Activated CD4-positive, alpha-beta T cell treated with anti-CD3 and anti-CD28 coated beads, Interleukin-10, Interleukin-2, amounts not matched to agents 100 ng/mL and 50 ng/mL, durations not matched to agents 16 hours and 8 hours (primary cell): ENCODE data around the gene F10.
A peak's percentile ranks its signal among the peaks of the same experiment; 100 is the strongest.
"Not testable (repeated sequence)": the region's sequence is repeated elsewhere in the genome, so short reads cannot be mapped to it uniquely, and the experiment has no call there.

Experiments
- DNase-seq: peaks from one replicate; pipeline ENCODE4 v3.0.0-alpha.2; 2020

F10 gene

GRCh38 chr13:113155982-113156655 lies 33.5 kb downstream of the F10 start:
- no peak for DNase-seq

GRCh38 chr13:113157206-113157928 lies 34.8 kb downstream of the F10 start:
- DNase-seq = no peak

- DNase-seq = no peak
Measured at GRCh38 chr13:113157929-113158747, 35.5 kb downstream of the F10 start, which contains the start of gene PROZ. PROZ (plus strand) TSS chr13:113158648; CDS start chr13:113158661, 13 bp downstream.

- DNase-seq = no peak
Measured at GRCh38 chr13:113158946-113159345, 36.3 kb downstream of the F10 start.

GRCh38 chr13:113159701-113160100 lies 37.1 kb downstream of the F10 start:
- no peak for DNase-seq

- DNase-seq = no peak
Measured at GRCh38 chr13:113160983-113161382, 38.4 kb downstream of the F10 start.

GRCh38 chr13:113161433-113161832 lies 38.8 kb downstream of the F10 start:
- DNase-seq = no peak

- not testable (repeated sequence) for DNase-seq
Measured at GRCh38 chr13:113161975-113162374, 39.4 kb downstream of the F10 start.

- no peak for DNase-seq
Measured at GRCh38 chr13:113162783-113163685, 40.4 kb downstream of the F10 start.

- DNase-seq = no peak
Measured at GRCh38 chr13:113164492-113164891, 41.9 kb downstream of the F10 start.

- no peak for DNase-seq
Measured at GRCh38 chr13:113166266-113166665, 43.7 kb downstream of the F10 start.

- no peak for DNase-seq
Measured at GRCh38 chr13:113166681-113167080, 44.1 kb downstream of the F10 start.

- no peak for DNase-seq
Measured at GRCh38 chr13:113167155-113167554, 44.6 kb downstream of the F10 start.

- no peak for DNase-seq
Measured at GRCh38 chr13:113167575-113167974, 45.0 kb downstream of the F10 start.

- DNase-seq = no peak
Measured at GRCh38 chr13:113168211-113168610, 45.6 kb downstream of the F10 start.

GRCh38 chr13:113169277-113170272 lies 47.0 kb downstream of the F10 start:
- no peak for DNase-seq

GRCh38 chr13:113170511-113170910 lies 47.9 kb downstream of the F10 start:
- DNase-seq = no peak

GRCh38 chr13:113171250-113172125 lies 48.9 kb downstream of the F10 start:
- no peak for DNase-seq

GRCh38 chr13:113172419-113172926 lies 49.9 kb downstream of the F10 start:
- DNase-seq = no peak

GRCh38 chr13:113176280-113176679 lies 53.7 kb downstream of the F10 start:
- peak; percentile 53 for DNase-seq
